Spinal cord (tissue), 10 donors: ENCODE results near the gene LNX1. TPM values are rescaled to one million over a fixed set of nuclear protein-coding genes. Genes with fewer than 3 reads are reported as not detected.

ENCODE experiments used
- DNase-seq, 6 donors: peaks; one replicate each; pipeline versions ENCODE4 v3.0.0 to v3.0.0-alpha.2; 2013 to 2015; ENCODE audit warnings: low spot score in 6 of 6, low read depth in 4 of 6
- H3K27ac ChIP-seq: one replicate; pipeline ENCODE4 v1.5.1; 2013; ENCODE audit warnings: low read depth, low read length, control low read depth
- H3K27me3 ChIP-seq: one replicate; pipeline ENCODE4 v1.6.1; 2013; ENCODE audit warnings: low read length; ENCODE audit not compliant: control insufficient read depth, insufficient read depth
- H3K36me3 ChIP-seq: one replicate; pipeline ENCODE4 v1.6.1; 2013; ENCODE audit warnings: low read length; ENCODE audit not compliant: control insufficient read depth, insufficient read depth
- H3K4me1 ChIP-seq: one replicate; pipeline ENCODE4 v1.6.1; 2013; ENCODE audit warnings: low read length; ENCODE audit not compliant: control insufficient read depth, insufficient read depth
- H3K4me3 ChIP-seq: one replicate; pipeline ENCODE4 v1.5.1; 2013; ENCODE audit warnings: low read depth, low read length, control low read depth
- H3K9me3 ChIP-seq: one replicate; pipeline ENCODE4 v1.6.1; 2013; ENCODE audit warnings: low read length; ENCODE audit not compliant: control insufficient read depth, insufficient read depth
- WGBS: methylation state at CpG from one replicate; pipeline ENCODE4 v1.1.5; 2013; ENCODE audit warnings: missing lambda C conversion rate; ENCODE audit not compliant: insufficient coverage; 5-methylcytosine and 5-hydroxymethylcytosine counted together
- polyA plus RNA-seq, 2 donors: library from polyadenylated mRNA; unstranded; fragments of 120-200 nt; gene quantifications; one replicate each; pipeline ENCODE4 v1.2.1, GENCODE V29; 2013; ENCODE audit not compliant: insufficient read length in 2 of 2
- total RNA-seq, 2 donors: library from RNA; depleted of rRNA in 1 of 2; stranded (reverse); fragments of 120-200 nt in 1 of 2; fragments of >200 nt in 1 of 2; gene quantifications; one replicate each; pipeline versions ENCODE4 v1.2.3 to v1.2.4, GENCODE V29; 2013 to 2014
- donor health status: healthy.

The LNX1 gene
- total and polyA plus RNA-seq, 4 donors, result 7.6 to 13.3 (median 11.0) TPM

DNA sequence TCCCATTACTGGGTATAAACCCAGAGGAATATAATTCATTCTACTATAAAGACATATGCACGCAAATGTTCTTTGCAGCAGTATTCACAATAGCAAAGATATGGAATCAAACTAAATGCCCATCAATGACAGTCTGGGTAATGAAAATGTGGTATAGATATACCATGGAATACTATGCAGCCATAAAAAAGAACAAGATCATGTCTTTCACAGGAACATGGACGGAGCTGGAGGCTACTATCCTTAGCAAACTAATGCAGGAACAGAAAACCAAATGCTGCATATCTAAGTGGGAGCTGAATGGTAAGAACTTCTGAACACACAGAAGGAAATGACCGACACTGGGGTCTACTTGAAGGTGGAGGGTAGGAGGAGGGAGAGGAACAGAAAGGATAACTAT, 42.6 kb downstream of the LNX1 start:
- DNase-seq, result no peak
- H3K27me3 ChIP-seq, result no peaks in the 10 kb centered on the region
- no peaks in the 10 kb centered on the region for H3K36me3 ChIP-seq
- H3K4me3 ChIP-seq, result no peak overlapping the region
- H3K4me1 ChIP-seq, result no peaks in the 10 kb centered on the region
- WGBS, result no CpG with 5 or more reads among the region's 3 CpGs
- no peak overlapping the region for H3K27ac ChIP-seq
- H3K9me3 ChIP-seq, result no peaks in the 10 kb centered on the region

DNA sequence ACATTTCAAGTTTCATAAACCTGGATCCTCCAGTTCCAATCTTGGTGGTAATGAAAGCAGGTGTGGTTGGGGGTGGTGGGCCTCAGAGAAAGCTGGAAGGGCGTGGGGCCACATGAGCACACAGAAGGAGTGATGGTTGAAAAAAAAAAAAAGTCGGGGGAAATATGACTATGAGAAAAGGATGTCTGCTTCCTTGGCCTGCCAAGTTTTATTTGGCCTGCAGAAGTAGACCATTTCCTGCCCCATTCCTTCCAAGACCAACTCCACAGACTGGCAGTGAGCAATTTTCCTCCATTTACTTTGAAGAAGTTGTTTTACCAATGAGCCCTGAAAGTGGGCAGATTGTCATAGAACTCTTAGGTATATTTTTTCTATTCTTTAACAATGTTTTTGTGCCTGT, 43.3 kb downstream of the LNX1 start:
- H3K9me3 ChIP-seq, result no peaks in the 10 kb centered on the region
- H3K27me3 ChIP-seq, result no peaks in the 10 kb centered on the region
- H3K36me3 ChIP-seq, result no peaks in the 10 kb centered on the region
- DNase-seq, result no peak
- no peaks in the 10 kb centered on the region for H3K4me1 ChIP-seq
- 89% methylated on average over 1 of the region's 2 CpGs for WGBS
- no peak overlapping the region for H3K4me3 ChIP-seq
- H3K27ac ChIP-seq, result no peak overlapping the region

DNA sequence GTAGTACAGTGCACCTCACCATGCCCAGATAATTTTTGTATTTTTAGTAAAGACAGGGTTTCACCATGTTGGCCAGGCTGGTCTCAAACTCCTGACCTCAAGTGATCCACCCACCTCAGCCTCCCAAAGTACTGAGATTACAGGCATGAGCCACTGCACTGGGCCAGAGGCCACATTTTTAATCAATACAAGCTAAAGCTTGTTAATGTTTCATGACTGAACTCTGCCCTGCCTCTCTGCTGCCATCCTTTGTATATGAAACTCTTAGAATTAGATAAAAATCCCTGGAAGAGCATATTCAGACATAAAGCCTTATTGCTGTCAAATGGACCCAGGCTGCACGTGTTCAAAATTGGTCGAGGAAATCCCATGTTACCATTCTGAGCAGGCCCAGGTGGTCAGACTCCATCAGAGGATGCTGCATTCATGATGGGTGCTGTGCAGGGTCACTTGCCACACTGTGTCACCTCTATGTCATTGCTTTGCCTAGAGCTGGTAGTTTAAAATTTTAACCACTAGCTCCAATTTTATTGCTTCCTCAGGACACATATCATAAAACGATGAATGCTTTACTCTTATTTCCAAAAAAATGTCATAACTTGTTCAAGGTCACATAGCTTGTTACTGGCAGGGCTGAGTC, 45.2 kb downstream of the LNX1 start:
- Histone ChIP-seq H3K4me3 (no peak overlapping the region), H3K27me3 (no peaks in the 10 kb centered on the region), H3K9me3 (no peaks in the 10 kb centered on the region), H3K36me3 (no peaks in the 10 kb centered on the region), H3K27ac (no peak overlapping the region), H3K4me1 (no peaks in the 10 kb centered on the region)
- 81% methylated on average over 2 of the region's 3 CpGs for WGBS
- DNase-seq, result no peak

DNA sequence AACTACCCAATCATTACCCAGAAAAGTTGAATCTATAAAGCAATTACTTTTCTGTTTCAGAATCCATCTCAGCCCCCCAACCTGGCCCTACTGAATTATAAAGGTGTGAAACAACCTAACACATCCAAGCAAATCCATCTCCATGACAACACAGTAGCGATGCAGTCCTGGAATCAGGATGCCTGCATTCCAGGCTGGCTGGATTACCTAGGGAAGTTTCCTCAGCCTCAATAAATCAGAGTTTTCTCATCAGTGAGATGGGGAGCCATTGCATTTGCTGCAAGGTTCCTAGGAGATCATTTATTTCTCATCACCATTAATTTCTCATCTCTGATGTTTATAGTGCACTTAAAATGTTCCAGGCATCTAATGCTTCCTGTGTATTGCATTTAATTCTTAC, 46.0 kb downstream of the LNX1 start:
- no peak overlapping the region for H3K4me3 ChIP-seq

GRCh38 chr4:53543561-53543960, 47.7 kb downstream of the LNX1 start:
- peak in 1 of 6 donors; percentile 10 for DNase-seq
- Histone ChIP-seq H3K27ac (no peak overlapping the region), H3K4me3 (no peak overlapping the region), H3K36me3 (no peaks in the 10 kb centered on the region), H3K9me3 (no peaks in the 10 kb centered on the region), H3K27me3 (no peaks in the 10 kb centered on the region), H3K4me1 (peaks cover 4% of the 10 kb centered on the region)

More for the DNA sequence above, 46.0 kb downstream of the LNX1 start:
- Histone ChIP-seq H3K4me1 (no peaks in the 10 kb centered on the region), H3K36me3 (no peaks in the 10 kb centered on the region), H3K27ac (no peak overlapping the region), H3K9me3 (no peaks in the 10 kb centered on the region), H3K27me3 (no peaks in the 10 kb centered on the region)
- DNase-seq, result peak in 2 of 6 donors; percentile 5 to 86
- WGBS, result no CpG with 5 or more reads among the region's 1 CpG

DNA sequence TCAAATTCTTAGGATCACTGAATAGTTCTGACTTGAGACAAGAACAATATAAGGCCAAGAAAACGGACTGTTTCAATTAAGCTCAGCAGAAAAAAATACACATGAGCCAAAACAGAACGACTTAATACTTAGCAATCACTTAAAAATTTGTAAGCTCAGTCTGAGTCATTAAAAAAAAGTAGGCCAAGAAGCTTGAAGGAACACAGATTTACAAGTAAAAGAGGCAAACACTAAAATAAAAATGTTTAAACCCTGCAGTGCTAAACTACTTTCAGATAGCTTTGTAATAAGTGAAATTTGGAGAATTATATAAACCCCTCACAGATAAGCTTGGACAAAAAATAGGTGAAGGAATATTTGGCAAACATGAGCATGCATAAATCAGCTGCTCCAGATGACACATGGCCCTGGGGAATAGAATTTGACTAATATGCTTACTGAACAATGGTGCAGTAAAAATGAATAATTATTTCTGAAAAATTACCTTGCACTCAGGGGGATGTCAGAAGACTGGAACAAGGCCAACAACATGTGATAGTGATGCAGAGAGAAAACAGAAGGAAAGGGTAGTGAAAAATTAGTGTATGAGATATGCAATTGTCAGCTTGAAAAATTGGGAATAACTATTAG, 49.6 kb downstream of the LNX1 start:
- H3K27ac ChIP-seq, result peak overlapping the region; percentile 29
- WGBS, result no CpG with 5 or more reads among the region's 2 CpGs
- peak in 2 of 6 donors; percentile 21 to 34 for DNase-seq

DNA sequence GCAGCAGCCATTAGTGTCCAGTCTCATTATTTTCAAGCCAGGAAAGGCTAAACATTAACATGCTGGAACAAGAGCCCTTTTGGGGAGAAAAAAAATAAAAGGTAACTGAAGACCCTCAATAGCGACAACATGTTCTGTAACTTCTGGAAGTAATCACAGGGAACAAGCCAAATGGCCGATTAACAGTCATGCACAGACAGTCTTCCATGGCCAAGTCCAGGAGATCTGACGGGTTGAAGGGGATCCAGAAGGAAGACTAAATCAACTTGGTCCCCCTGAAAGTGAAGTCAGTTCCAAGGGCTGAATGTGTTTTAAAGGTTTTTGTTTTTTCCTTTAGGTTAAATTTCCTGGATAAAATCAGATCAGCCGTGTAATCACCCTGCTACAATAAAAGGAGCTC, 52.5 kb downstream of the LNX1 start:
- no peaks in the 10 kb centered on the region for H3K36me3 ChIP-seq
- H3K27ac ChIP-seq, result no peak overlapping the region
- no peak overlapping the region for H3K4me3 ChIP-seq
- no peaks in the 10 kb centered on the region for H3K27me3 ChIP-seq
- H3K4me1 ChIP-seq, result peaks cover 6% of the 10 kb centered on the region
- 36% methylated on average over 3 of the region's 4 CpGs for WGBS
- no peaks in the 10 kb centered on the region for H3K9me3 ChIP-seq
- DNase-seq, result peak in 2 of 6 donors; percentile 28 to 43

More for the DNA sequence above, 49.6 kb downstream of the LNX1 start:
- H3K27me3 ChIP-seq, result no peaks in the 10 kb centered on the region
- H3K36me3 ChIP-seq, result no peaks in the 10 kb centered on the region
- no peak overlapping the region for H3K4me3 ChIP-seq
- H3K4me1 ChIP-seq, result peaks cover 6% of the 10 kb centered on the region
- H3K9me3 ChIP-seq, result no peaks in the 10 kb centered on the region

DNA sequence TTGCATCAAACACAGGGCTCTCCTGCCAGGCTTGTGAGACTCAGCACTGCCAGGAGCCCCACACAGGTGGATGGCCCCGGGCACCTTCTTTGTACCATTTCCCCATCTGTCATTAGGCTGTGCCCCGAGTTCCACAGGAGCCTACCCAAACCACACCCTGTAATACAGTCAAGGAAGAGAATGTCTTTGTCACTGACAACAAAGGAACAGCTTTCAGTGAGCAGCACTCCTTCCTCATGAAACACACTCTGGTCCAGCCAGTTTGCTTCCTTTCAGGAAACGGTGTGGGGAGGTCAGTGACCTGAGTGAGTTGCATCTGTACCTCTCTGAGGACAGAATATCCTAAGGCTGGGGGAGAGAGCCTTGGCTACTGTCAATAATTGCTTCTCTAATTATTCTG, 53.7 kb downstream of the LNX1 start:
- peaks cover 6% of the 10 kb centered on the region for H3K4me1 ChIP-seq
- no peaks in the 10 kb centered on the region for H3K36me3 ChIP-seq
- 60% methylated on average over 2 of the region's 3 CpGs for WGBS
- no peak overlapping the region for H3K4me3 ChIP-seq
- DNase-seq, result no peak
- no peak overlapping the region for H3K27ac ChIP-seq
- no peaks in the 10 kb centered on the region for H3K9me3 ChIP-seq
- no peaks in the 10 kb centered on the region for H3K27me3 ChIP-seq

DNA sequence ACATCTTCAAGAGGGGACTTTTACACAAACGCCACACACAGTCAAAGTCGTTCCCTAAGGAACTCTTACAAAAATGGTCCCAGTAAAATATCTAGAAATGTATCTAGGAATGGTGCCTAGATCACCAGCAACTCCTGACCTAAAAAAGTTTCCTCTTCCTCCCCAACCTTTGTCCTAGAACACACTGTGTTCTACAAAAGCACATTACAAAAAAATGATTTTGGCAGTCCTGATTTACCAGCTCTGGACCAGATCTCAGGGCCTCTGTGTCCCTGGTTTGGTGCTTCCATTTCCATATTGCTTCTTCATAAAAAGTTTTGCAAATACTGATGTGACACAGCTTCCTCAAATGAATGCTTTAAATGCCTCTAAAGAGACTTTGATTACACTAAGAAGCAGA, 55.0 kb downstream of the LNX1 start:
- no peak overlapping the region for H3K27ac ChIP-seq

GRCh38 chr4:53535567-53535966, 55.7 kb downstream of the LNX1 start:
- H3K4me3 ChIP-seq, result no peak overlapping the region
- no peaks in the 10 kb centered on the region for H3K27me3 ChIP-seq
- whole genome bisulfite sequencing, result 84% methylated on average over 2 of the region's 3 CpGs
- H3K4me1 ChIP-seq, result peaks cover 9% of the 10 kb centered on the region
- no peak overlapping the region for H3K27ac ChIP-seq
- no peak for DNase-seq
- H3K36me3 ChIP-seq, result no peaks in the 10 kb centered on the region
- no peaks in the 10 kb centered on the region for H3K9me3 ChIP-seq

More for the DNA sequence above, 55.0 kb downstream of the LNX1 start:
- H3K27me3 ChIP-seq, result no peaks in the 10 kb centered on the region
- peaks cover 9% of the 10 kb centered on the region for H3K4me1 ChIP-seq
- no peaks in the 10 kb centered on the region for H3K9me3 ChIP-seq
- WGBS, result no CpG with 5 or more reads among the region's 2 CpGs
- H3K36me3 ChIP-seq, result no peaks in the 10 kb centered on the region
- H3K4me3 ChIP-seq, result no peak overlapping the region
- DNase-seq, result no peak
